ENCODE data around the gene ZC3H12D.

The ZC3H12D gene

DNA sequence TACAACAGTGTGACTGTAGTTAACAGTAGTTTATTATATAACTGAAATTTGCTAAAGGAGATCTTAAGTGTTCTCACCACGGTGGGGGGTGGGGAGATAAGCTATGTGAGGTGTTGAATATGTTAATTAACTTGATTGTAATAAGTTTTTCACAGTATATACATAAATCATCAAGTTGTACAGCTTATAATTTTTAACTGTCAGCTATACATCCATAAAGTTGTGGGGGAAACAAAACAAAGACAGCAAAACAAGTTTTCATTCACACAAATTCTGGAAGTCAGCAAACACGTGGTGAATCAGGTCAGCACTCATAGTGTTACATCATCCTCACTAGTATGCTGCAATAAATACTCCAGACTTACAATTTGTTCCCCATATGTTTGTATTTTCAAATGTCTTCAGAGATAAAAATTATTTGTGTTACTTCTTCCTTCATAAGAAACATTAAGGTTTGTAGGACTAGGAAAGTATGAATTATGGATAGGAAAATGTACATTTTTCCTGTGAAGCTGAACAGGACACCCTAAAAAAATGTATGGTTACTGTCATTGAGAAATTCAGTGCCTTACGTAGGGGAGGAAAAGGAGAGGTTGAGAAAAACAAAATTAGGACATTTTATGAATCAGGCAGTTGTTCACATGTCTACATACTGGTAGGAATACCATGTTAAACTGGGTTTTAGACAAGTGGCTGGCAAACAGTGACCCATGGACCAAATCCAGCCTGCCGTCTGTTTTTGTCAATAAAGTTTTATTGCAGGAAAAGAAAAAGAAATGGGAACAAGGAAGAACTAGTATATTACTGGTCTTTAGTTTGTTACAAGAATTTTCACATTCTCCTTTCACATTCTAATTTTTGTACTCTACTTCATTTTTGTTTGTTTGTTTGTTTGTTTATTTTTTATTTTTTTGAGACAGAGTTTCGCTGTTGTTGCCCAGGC is 78.7 kb downstream of the ZC3H12D start:
- no peak for DNase-seq

GRCh38 chr6:149403534-149403933 is 81.3 kb downstream of the ZC3H12D start:
- DNase-seq, result no peak

DNA sequence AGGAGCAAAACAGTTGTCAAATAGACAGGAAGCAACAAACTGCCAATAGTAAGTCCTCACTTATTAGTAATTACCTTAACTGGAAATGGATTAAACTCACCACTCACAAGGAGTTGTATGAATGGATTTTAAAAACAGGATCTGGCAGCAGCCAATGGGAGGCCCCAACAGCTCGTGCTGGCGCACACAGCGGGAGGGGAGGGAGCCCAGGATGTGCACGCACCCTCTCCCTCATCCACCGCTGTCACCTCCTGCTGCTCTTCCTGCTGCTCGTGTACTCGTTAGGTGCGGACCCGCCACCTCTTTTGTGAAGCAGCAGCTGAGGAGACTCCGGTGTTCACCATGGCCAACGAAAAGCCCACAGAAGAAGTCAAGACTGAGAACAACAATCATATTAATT is 84.8 kb downstream of the ZC3H12D start, which contains the start of gene SUMO4:
TSS of gene SUMO4 (plus strand) at position 213 of the 400 bp plus-strand sequence. CDS start at position 343, 130 bp downstream.
- no peak for DNase-seq

- no peak for DNase-seq
Measured at GRCh38 chr6:149397384-149397783, 87.4 kb downstream of the ZC3H12D start.
